Natural killer cell (primary cell): ENCODE data around the gene SDHD. TPM values are rescaled to one million over a fixed set of nuclear protein-coding genes. Genes with fewer than 3 reads are reported as not detected.

ENCODE experiments used
- ATAC-seq, 3 donors: fragments of 150-1000 bp in 2 of 3; fragments of 200-7000 bp in 1 of 3; cut with Tn5 transposase; 1 replicate in 1 of 3; 2 replicates in 2 of 3; pipeline ENCODE4 v1.10.0; 2021; ENCODE audit warnings: mild to moderate bottlenecking in 2 of 3, moderate library complexity in 2 of 3
- DNase-seq, 2 donors: peaks; one replicate each; pipeline versions ENCODE4 v3.0.0 to v3.0.0-alpha.2; 2013 to 2021; ENCODE audit warnings: mixed read lengths in 1 of 2
- H3K27ac ChIP-seq: one replicate; pipeline ENCODE4 v1.5.1; 2013; ENCODE audit warnings: mild to moderate bottlenecking, low read length
- H3K27me3 ChIP-seq: one replicate; pipeline ENCODE4 v1.6.1; 2013; ENCODE audit warnings: low read length; ENCODE audit not compliant: control insufficient read depth, insufficient read depth
- H3K36me3 ChIP-seq: one replicate; pipeline ENCODE4 v1.6.1; 2013; ENCODE audit warnings: low read length; ENCODE audit not compliant: control insufficient read depth, insufficient read depth
- H3K4me1 ChIP-seq: one replicate; pipeline ENCODE4 v1.6.1; 2013; ENCODE audit warnings: low read length; ENCODE audit not compliant: control insufficient read depth, insufficient read depth
- H3K4me3 ChIP-seq: one replicate; pipeline ENCODE4 v1.5.1; 2013; ENCODE audit warnings: low read length
- H3K9me3 ChIP-seq: one replicate; pipeline ENCODE4 v1.6.1; 2013; ENCODE audit warnings: low read length; ENCODE audit not compliant: control insufficient read depth, insufficient read depth
- H3K27ac Mint-ChIP-seq, 2 donors: one replicate each; pipeline ENCODE4 v1.8.0; 2022; ENCODE audit warnings: mild to moderate bottlenecking in 2 of 2, mixed read lengths in 2 of 2, moderate library complexity in 1 of 2
- H3K27me3 Mint-ChIP-seq, 2 donors: one replicate each; pipeline ENCODE4 v1.8.0; 2022; ENCODE audit warnings: low read depth in 2 of 2, mixed read lengths in 2 of 2
- H3K36me3 Mint-ChIP-seq: one replicate; pipeline ENCODE4 v1.8.0; 2022; ENCODE audit warnings: mixed read lengths
- H3K4me1 Mint-ChIP-seq, 2 donors: one replicate each; pipeline ENCODE4 v1.8.0; 2022; ENCODE audit warnings: mixed read lengths in 2 of 2
- H3K4me3 Mint-ChIP-seq: one replicate; pipeline ENCODE4 v1.8.0; 2022; ENCODE audit warnings: mild to moderate bottlenecking, moderate library complexity, mixed read lengths
- H3K9me3 Mint-ChIP-seq, 2 donors: one replicate each; pipeline ENCODE4 v1.8.0; 2022; ENCODE audit warnings: mixed read lengths in 2 of 2
- WGBS: methylation state at CpG from one replicate; pipeline ENCODE4 v1.1.7; 2013; ENCODE audit warnings: missing lambda C conversion rate; ENCODE audit not compliant: insufficient coverage; 5-methylcytosine and 5-hydroxymethylcytosine counted together
- intact Hi-C: fragments of 100-400 bp; cut with micrococcal nuclease; formaldehyde crosslinking; loops from one replicate; pipeline ENCODE4 v1.14.2; 2022
- total RNA-seq, 4 donors: library from RNA; stranded (reverse); fragments of 120-200 nt in 1 of 4; gene quantifications; one replicate each; pipeline versions ENCODE4 v1.2.3 to v1.2.4, GENCODE V29; 2013 to 2022
- TF ChIP-seq, protein P1 (sequence below): fragments of 200-600 bp; IDR thresholded peaks from one replicate; pipeline ENCODE4 v1.8.0; 2022; ENCODE audit warnings: antibody characterized with exemption

SDHD gene
- total RNA-seq, 3 donors from 2014 or later (not counting 1 experiment from before 2014, with no cell fraction given): 46.8 to 55.0 (median 52.3) TPM

DNA sequence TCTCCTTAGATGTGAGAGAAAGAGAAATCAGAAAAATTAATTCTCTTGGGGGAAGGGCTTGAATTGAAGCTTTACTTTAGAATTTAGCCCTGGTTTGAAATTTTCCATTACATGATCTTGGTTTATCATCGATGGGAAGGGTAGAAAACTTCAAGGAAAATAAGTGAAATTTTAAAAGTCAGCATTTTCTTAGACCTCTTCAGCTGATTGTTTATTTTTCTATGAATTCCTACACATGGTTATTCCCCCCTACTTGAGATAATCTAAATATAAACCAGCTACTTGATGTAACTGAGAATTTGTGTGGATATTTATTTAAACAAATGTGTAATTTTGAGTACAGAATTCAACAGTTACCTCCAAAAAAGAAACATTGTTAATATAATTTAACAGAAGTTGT, 23.8 kb upstream of the SDHD start:
- H3K4me3 Mint-ChIP-seq: no peak overlapping the region
- no peaks in the 10 kb centered on the region for H3K27me3 ChIP-seq
- H3K9me3 Mint-ChIP-seq: no peaks in the 10 kb centered on the region
- H3K27ac ChIP-seq: no peak overlapping the region
- WGBS: 100% methylated on average over 1 of the region's 1 CpG
- no peaks in the 10 kb centered on the region for H3K4me1 Mint-ChIP-seq
- TF ChIP-seq, protein P1, sequence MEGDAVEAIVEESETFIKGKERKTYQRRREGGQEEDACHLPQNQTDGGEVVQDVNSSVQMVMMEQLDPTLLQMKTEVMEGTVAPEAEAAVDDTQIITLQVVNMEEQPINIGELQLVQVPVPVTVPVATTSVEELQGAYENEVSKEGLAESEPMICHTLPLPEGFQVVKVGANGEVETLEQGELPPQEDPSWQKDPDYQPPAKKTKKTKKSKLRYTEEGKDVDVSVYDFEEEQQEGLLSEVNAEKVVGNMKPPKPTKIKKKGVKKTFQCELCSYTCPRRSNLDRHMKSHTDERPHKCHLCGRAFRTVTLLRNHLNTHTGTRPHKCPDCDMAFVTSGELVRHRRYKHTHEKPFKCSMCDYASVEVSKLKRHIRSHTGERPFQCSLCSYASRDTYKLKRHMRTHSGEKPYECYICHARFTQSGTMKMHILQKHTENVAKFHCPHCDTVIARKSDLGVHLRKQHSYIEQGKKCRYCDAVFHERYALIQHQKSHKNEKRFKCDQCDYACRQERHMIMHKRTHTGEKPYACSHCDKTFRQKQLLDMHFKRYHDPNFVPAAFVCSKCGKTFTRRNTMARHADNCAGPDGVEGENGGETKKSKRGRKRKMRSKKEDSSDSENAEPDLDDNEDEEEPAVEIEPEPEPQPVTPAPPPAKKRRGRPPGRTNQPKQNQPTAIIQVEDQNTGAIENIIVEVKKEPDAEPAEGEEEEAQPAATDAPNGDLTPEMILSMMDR: no peak
- peaks cover 16% of the 10 kb centered on the region for H3K36me3 ChIP-seq
- H3K27ac Mint-ChIP-seq: no peak overlapping the region
- ATAC-seq (no peak), DNase-seq (no peak)
- H3K36me3 Mint-ChIP-seq: no peaks in the 10 kb centered on the region
- intact Hi-C loops: no loop called here
- H3K4me1 ChIP-seq: no peaks in the 10 kb centered on the region
- H3K27me3 Mint-ChIP-seq: peaks cover 0 to under 1% of the 10 kb centered on the region in 2 donors
- no peak overlapping the region for H3K4me3 ChIP-seq
- no peaks in the 10 kb centered on the region for H3K9me3 ChIP-seq

DNA sequence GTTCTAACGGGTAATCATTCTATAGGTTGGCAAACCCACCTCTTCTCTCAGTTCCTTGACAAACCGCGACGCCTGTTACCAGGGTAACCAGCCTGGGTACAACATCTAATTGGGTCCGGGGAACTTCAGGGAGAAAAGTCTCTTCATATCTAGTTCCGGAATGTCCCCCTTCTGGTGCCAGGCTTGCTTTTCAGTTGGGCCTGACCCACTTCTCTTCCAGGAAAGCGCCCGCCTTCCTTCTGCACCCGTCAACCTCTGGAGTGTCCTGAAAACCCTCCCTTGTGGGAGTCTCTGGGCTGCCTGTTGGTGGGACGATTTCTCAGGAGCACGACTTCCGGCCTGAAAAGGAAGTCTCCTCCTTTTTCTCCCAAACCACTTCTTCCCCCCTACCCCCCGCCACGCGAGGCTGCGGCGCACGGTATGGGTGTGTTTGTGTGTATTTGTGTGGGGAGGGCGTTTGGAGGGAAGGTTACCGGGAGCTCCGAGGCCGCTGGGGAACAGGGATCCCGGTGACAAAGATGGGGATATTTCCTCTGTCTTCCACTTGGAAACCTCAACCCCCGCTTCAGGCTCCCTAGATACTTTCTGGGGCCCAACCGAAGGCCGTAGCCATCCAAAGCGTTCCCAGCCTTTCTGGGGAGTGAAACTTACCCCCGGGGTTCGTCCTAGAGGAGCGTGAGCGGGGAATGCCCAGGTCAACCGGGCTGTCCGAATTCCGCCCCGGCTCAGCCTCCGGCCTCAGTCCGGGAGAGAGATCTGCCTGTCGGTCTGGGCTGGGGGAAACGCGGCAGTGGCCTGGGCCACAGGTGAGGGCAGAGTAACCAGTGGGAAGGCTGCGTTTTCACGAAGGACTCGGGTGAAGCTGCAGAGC, 12.5 kb upstream of the SDHD start, which contains the start of the genes NKAPD1 and PIH1D2:
NKAPD1 (plus strand) TSS at position 359 of the 871 bp plus-strand sequence. CDS start 1,276 bp downstream, outside the sequence.
PIH1D2 (minus strand) TSS at position 77 of the 871 bp plus-strand sequence. CDS start 843 bp downstream, outside the sequence.
- H3K27ac ChIP-seq: peak within 1 kb of the TSS; percentile 51
- Mint-ChIP-seq H3K4me3 (peak within 1 kb of the TSS; percentile 94), H3K27ac (peak within 1 kb of the TSS; percentile 95 to 96), H3K4me1 (peaks cover 25 to 29% of the 10 kb centered on the region in 2 donors), H3K36me3 (no peaks in the 10 kb centered on the region), H3K9me3 (no peaks in the 10 kb centered on the region), H3K27me3 (peaks cover 6 to 8% of the 10 kb centered on the region in 2 donors)
- TF ChIP-seq, protein P1: no peak
- ATAC-seq (peak; percentile 90 to 93 (median 91)), DNase-seq (peak; percentile 79 to 92)
- peaks cover 23% of the 10 kb centered on the region for H3K36me3 ChIP-seq
- peaks cover 6% of the 10 kb centered on the region for H3K4me1 ChIP-seq
- H3K4me3 ChIP-seq: peak within 1 kb of the TSS; percentile 97
- WGBS: under 1% methylated on average over 32 of the region's 43 CpGs
- intact Hi-C loops: loop anchor here (1.0 to 2.0 kb wide), 3 partner anchors 12 to 203 kb away; partner anchors contain the start of genes ALG9, CFAP68, FDXACB1 and SDHD
- no peaks in the 10 kb centered on the region for H3K9me3 ChIP-seq
- H3K27me3 ChIP-seq: peaks cover 2% of the 10 kb centered on the region

DNA sequence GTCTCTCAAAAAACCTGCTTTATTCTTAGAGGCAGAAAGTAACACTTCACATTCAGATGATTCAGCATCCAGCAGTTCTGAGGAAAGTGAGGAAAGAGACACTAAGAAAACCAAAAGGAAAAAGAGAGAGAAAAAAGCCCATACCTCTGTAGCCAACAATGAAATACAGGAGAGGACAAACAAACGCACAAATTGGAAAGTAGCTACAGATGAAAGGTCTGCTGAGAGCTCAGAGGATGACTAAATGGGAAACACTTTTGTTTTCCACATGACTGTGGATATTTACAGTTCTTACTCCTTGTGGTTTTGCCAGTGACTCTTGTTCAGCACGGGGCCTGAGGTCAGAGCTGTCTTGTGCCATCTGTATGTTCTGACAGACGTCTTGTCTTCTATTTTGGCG, 3.9 kb upstream of the SDHD start:
- no peaks in the 10 kb centered on the region for H3K27me3 Mint-ChIP-seq
- no peak overlapping the region for H3K4me3 ChIP-seq
- TF ChIP-seq, protein P1: no peak
- H3K27ac Mint-ChIP-seq: peak overlapping the region; percentile 16 to 27
- H3K4me1 Mint-ChIP-seq: peaks cover 26 to 27% of the 10 kb centered on the region in 2 donors
- no peak overlapping the region for H3K27ac ChIP-seq
- intact Hi-C loops: no loop called here
- 69% methylated on average over 4 of the region's 4 CpGs for WGBS
- peaks cover 54% of the 10 kb centered on the region for H3K36me3 ChIP-seq
- no peak overlapping the region for H3K4me3 Mint-ChIP-seq
- DNase-seq: no peak
- H3K9me3 Mint-ChIP-seq: no peaks in the 10 kb centered on the region
- H3K36me3 Mint-ChIP-seq: peaks cover 11% of the 10 kb centered on the region
- no peaks in the 10 kb centered on the region for H3K9me3 ChIP-seq
- no peaks in the 10 kb centered on the region for H3K27me3 ChIP-seq
- peaks cover 12% of the 10 kb centered on the region for H3K4me1 ChIP-seq
- no peak for ATAC-seq
